ENCODE data around the gene ILDR2. TPM values are rescaled to one million over a fixed set of nuclear protein-coding genes. Genes with fewer than 3 reads are reported as not detected.
"Not testable (repeated sequence)": the region's sequence is repeated elsewhere in the genome, so short reads cannot be mapped to it uniquely, and the experiment has no call there.

Gene ILDR2
- total RNA-seq, 1 donor from 2014 or later = 4.1 TPM

- DNase-seq (no peak), ATAC-seq (ENCODE audit: poor library complexity) (no peak)
- intact Hi-C loops (cut with DNase I) = no loop called here
Observed at GRCh38 chr1:166905136-166905535, 70.2 kb downstream of the ILDR2 start.

GRCh38 chr1:166903232-166903631, 72.1 kb downstream of the ILDR2 start:
- no peak for DNase-seq
- intact Hi-C loops (cut with DNase I) = no loop called here
- no peak for ATAC-seq (ENCODE audit: poor library complexity)

- DNase-seq = no peak
- intact Hi-C loops (cut with DNase I) = no loop called here
- ATAC-seq (ENCODE audit: poor library complexity) = peak; percentile 65
Observed at GRCh38 chr1:166902279-166902678, 73.1 kb downstream of the ILDR2 start.

- DNase-seq = no peak
- ATAC-seq (ENCODE audit: poor library complexity) = no peak
- intact Hi-C loops (cut with DNase I) = no loop called here
Observed at GRCh38 chr1:166900987-166901386, 74.4 kb downstream of the ILDR2 start.

GRCh38 chr1:166899769-166900168, 75.6 kb downstream of the ILDR2 start:
- no peak for DNase-seq
- intact Hi-C loops (cut with DNase I) = no loop called here
- no peak for ATAC-seq (ENCODE audit: poor library complexity)

- ATAC-seq (ENCODE audit: poor library complexity) = no peak
- intact Hi-C loops (cut with DNase I) = no loop called here
Observed at GRCh38 chr1:166895766-166896165, 79.6 kb downstream of the ILDR2 start.

GRCh38 chr1:166889776-166890175, 85.6 kb downstream of the ILDR2 start:
- ATAC-seq (ENCODE audit: poor library complexity) (no peak), DNase-seq (no peak)
- intact Hi-C loops (cut with DNase I) = no loop called here

More at GRCh38 chr1:166895766-166896165, 79.6 kb downstream of the ILDR2 start:
- DNase-seq = no peak

GRCh38 chr1:166888373-166889111, 86.8 kb downstream of the ILDR2 start:
- DNase-seq (no peak), ATAC-seq (ENCODE audit: poor library complexity) (no peak)
- intact Hi-C loops (cut with DNase I) = no loop called here

- DNase-seq (no peak), ATAC-seq (ENCODE audit: poor library complexity) (no peak)
- intact Hi-C loops (cut with DNase I) = no loop called here
Observed at GRCh38 chr1:166884971-166885370, 90.4 kb downstream of the ILDR2 start.

GRCh38 chr1:166884040-166884642, 91.2 kb downstream of the ILDR2 start:
- peak; percentile 54 for DNase-seq
- peak; percentile 78 for ATAC-seq (ENCODE audit: poor library complexity)

GRCh38 chr1:166882893-166883292, 92.4 kb downstream of the ILDR2 start:
- DNase-seq (no peak), ATAC-seq (ENCODE audit: poor library complexity) (no peak)
- intact Hi-C loops (cut with DNase I) = no loop called here

More at GRCh38 chr1:166884040-166884642, 91.2 kb downstream of the ILDR2 start:
- intact Hi-C loops (cut with DNase I) = no loop called here

GRCh38 chr1:166878173-166878917, 97.0 kb downstream of the ILDR2 start:
- ATAC-seq (ENCODE audit: poor library complexity); DNase-seq; intact Hi-C loops (cut with DNase I): not testable (repeated sequence)

- intact Hi-C loops (cut with DNase I) = no loop called here
- ATAC-seq (ENCODE audit: poor library complexity) = no peak
- DNase-seq = no peak
Observed at GRCh38 chr1:166876540-166876838, 98.9 kb downstream of the ILDR2 start.

- DNase-seq = peak; percentile 99
- intact Hi-C loops (cut with DNase I) = no loop called here
- peak; percentile 96 for ATAC-seq (ENCODE audit: poor library complexity)
Observed at GRCh38 chr1:166875734-166876539, 99.4 kb downstream of the ILDR2 start, which contains the start of gene TADA1. TADA1 (minus strand) TSS chr1:166876264; CDS start chr1:166876233, 31 bp downstream.

- DNase-seq (no peak), ATAC-seq (ENCODE audit: poor library complexity) (no peak)
- intact Hi-C loops (cut with DNase I) = no loop called here
Observed at GRCh38 chr1:166875302-166875733, 100.0 kb downstream of the ILDR2 start.

- intact Hi-C loops (cut with DNase I) = no loop called here
- DNase-seq (no peak), ATAC-seq (ENCODE audit: poor library complexity) (no peak)
Observed at GRCh38 chr1:166874464-166874863, 100.9 kb downstream of the ILDR2 start.

- ATAC-seq (ENCODE audit: poor library complexity) = no peak
- intact Hi-C loops (cut with DNase I) = no loop called here
- DNase-seq = no peak
Observed at GRCh38 chr1:166870584-166870983, 104.8 kb downstream of the ILDR2 start.

GRCh38 chr1:166869318-166870099, 105.8 kb downstream of the ILDR2 start:
- intact Hi-C loops (cut with DNase I) = no loop called here
- ATAC-seq (ENCODE audit: poor library complexity) (no peak), DNase-seq (no peak)
